H9 (cell line): ENCODE results near the gene ATXN7L3. TPM values are rescaled to one million over a fixed set of nuclear protein-coding genes. Genes with fewer than 3 reads are reported as not detected.

Source experiments
- DNase-seq: peaks from one replicate; pipeline ENCODE4 v3.0.0-alpha.2; 2017
- H2AFZ ChIP-seq: one replicate; pipeline ENCODE4 v1.6.1; 2013; ENCODE audit warnings: mild to moderate bottlenecking, low read length, control low read depth, moderate library complexity
- H2AK5ac ChIP-seq: 2 replicates; pipeline ENCODE4 v1.6.1; 2013; ENCODE audit warnings: low read length, control low read depth, mixed read lengths; ENCODE audit not compliant: insufficient read length
- H2BK120ac ChIP-seq: one replicate; pipeline ENCODE4 v1.6.1; 2013; ENCODE audit warnings: low read depth, mild to moderate bottlenecking, low read length, control low read depth, inconsistent platforms; ENCODE audit not compliant: poor library complexity, severe bottlenecking
- H2BK12ac ChIP-seq: 2 replicates; pipeline ENCODE4 v1.6.1; 2013; ENCODE audit warnings: low read length, control low read depth, mixed read lengths, low read depth; ENCODE audit not compliant: insufficient read length
- H2BK15ac ChIP-seq: 2 replicates; pipeline ENCODE4 v1.6.1; 2013; ENCODE audit warnings: low read depth, low read length, control low read depth
- H2BK20ac ChIP-seq: one replicate; pipeline ENCODE4 v1.6.1; 2013; ENCODE audit warnings: low read depth, mild to moderate bottlenecking, low read length, control low read depth, inconsistent platforms; ENCODE audit not compliant: poor library complexity, severe bottlenecking
- H2BK5ac ChIP-seq: 2 replicates; pipeline ENCODE4 v1.6.1; 2013; ENCODE audit warnings: low read length, control low read depth, mixed read lengths; ENCODE audit not compliant: insufficient read length
- H3K14ac ChIP-seq: 2 replicates; pipeline ENCODE4 v1.6.1; 2013; ENCODE audit warnings: low read length, control low read depth; ENCODE audit not compliant: insufficient read depth
- H3K18ac ChIP-seq: 2 replicates; pipeline ENCODE4 v1.6.1; 2013; ENCODE audit warnings: low read depth, mild to moderate bottlenecking, mixed read lengths, low read length, control low read depth; ENCODE audit not compliant: insufficient read length
- H3K23ac ChIP-seq: 2 replicates; pipeline ENCODE4 v1.6.1; 2013; ENCODE audit warnings: low read length, control low read depth, mixed read lengths, low read depth; ENCODE audit not compliant: insufficient read length
- H3K23me2 ChIP-seq: 2 replicates; pipeline ENCODE4 v1.6.1; 2013; ENCODE audit warnings: low read depth, mild to moderate bottlenecking, mixed read lengths, low read length, control low read depth; ENCODE audit not compliant: insufficient read length, poor library complexity, severe bottlenecking
- H3K27ac ChIP-seq: 2 replicates; pipeline ENCODE4 v1.5.1; 2013; ENCODE audit warnings: low read length, control low read depth, mixed read lengths, low read depth; ENCODE audit not compliant: insufficient read length
- H3K27me3 ChIP-seq: 2 replicates; pipeline ENCODE4 v1.6.1; 2013; ENCODE audit warnings: low read length, control low read depth, inconsistent platforms; ENCODE audit not compliant: insufficient read depth
- H3K4ac ChIP-seq: 2 replicates; pipeline ENCODE4 v1.6.1; 2013; ENCODE audit warnings: low read depth, mild to moderate bottlenecking, control low read depth, inconsistent platforms, low read length, moderate library complexity
- H3K4me1 ChIP-seq: 2 replicates; pipeline ENCODE4 v1.6.1; 2013; ENCODE audit warnings: low read length, control low read depth, inconsistent platforms; ENCODE audit not compliant: insufficient read depth
- H3K4me2 ChIP-seq: 2 replicates; pipeline ENCODE4 v1.6.1; 2013; ENCODE audit warnings: low read length, control low read depth, mixed read lengths; ENCODE audit not compliant: insufficient read length, insufficient read depth
- H3K56ac ChIP-seq: 2 replicates; pipeline ENCODE4 v1.6.1; 2013; ENCODE audit warnings: low read depth, mild to moderate bottlenecking, mixed read lengths, low read length, control low read depth; ENCODE audit not compliant: insufficient read length
- H3K79me1 ChIP-seq: 2 replicates; pipeline ENCODE4 v1.6.1; 2013; ENCODE audit warnings: low read depth, mild to moderate bottlenecking, moderate library complexity, low read length, control low read depth, inconsistent platforms; ENCODE audit not compliant: insufficient read depth, poor library complexity, severe bottlenecking
- H3K79me2 ChIP-seq: 2 replicates; pipeline ENCODE4 v1.6.1; 2013; ENCODE audit warnings: low read length, control low read depth, inconsistent platforms; ENCODE audit not compliant: insufficient read depth
- H3K9ac ChIP-seq: 2 replicates; pipeline ENCODE4 v1.6.1; 2013; ENCODE audit warnings: low read length, control low read depth, mixed read lengths; ENCODE audit not compliant: insufficient read length; ENCODE audit errors: extremely low read depth
- H3K9me3 ChIP-seq: one replicate; pipeline ENCODE4 v1.6.1; 2013; ENCODE audit warnings: low read depth, low read length, inconsistent platforms; ENCODE audit not compliant: control insufficient read depth
- H3T11ph ChIP-seq: one replicate; pipeline ENCODE4 v1.6.1; 2013; ENCODE audit warnings: mild to moderate bottlenecking, low read length, control low read depth, inconsistent platforms
- H4K20me1 ChIP-seq: one replicate; pipeline ENCODE4 v1.6.1; 2013; ENCODE audit not compliant: control insufficient read depth, insufficient read length, insufficient read depth
- H4K5ac ChIP-seq: 2 replicates; pipeline ENCODE4 v1.6.1; 2013; ENCODE audit warnings: low read depth, mild to moderate bottlenecking, mixed read lengths, low read length, control low read depth; ENCODE audit not compliant: insufficient read length
- H4K8ac ChIP-seq: replicated peaks from 2 replicates; pipeline ENCODE4 v1.6.1; 2013; ENCODE audit warnings: low read length, control low read depth, mixed read lengths, low read depth; ENCODE audit not compliant: insufficient read length
- H4K91ac ChIP-seq: 2 replicates; pipeline ENCODE4 v1.6.1; 2013; ENCODE audit warnings: low read depth, mild to moderate bottlenecking, moderate library complexity, mixed read lengths, low read length, control low read depth; ENCODE audit not compliant: insufficient read length
- H3K27ac Mint-ChIP-seq, 3 experiments: 2 replicates in 2 of 3; 3 replicates in 1 of 3; pipeline ENCODE4 v1.8.0; 2020 to 2021; ENCODE audit warnings: mixed read lengths in 3 of 3, mild to moderate bottlenecking in 1 of 3, moderate library complexity in 1 of 3
- H3K27me3 Mint-ChIP-seq: 2 replicates; pipeline ENCODE4 v1.8.0; 2021; ENCODE audit warnings: low read depth, mild to moderate bottlenecking, moderate library complexity, mixed read lengths
- H3K36me3 Mint-ChIP-seq, 3 experiments: 2 replicates in 2 of 3; 3 replicates in 1 of 3; pipeline ENCODE4 v1.8.0; 2020 to 2021; ENCODE audit warnings: low read depth in 3 of 3, mixed read lengths in 3 of 3; ENCODE audit not compliant: insufficient read depth in 1 of 3
- H3K4me1 Mint-ChIP-seq, 2 experiments: 2 replicates each; pipeline ENCODE4 v1.8.0; 2020; ENCODE audit warnings: mixed read lengths in 2 of 2
- H3K4me3 Mint-ChIP-seq, 2 experiments: 2 replicates in 1 of 2; 3 replicates in 1 of 2; pipeline ENCODE4 v1.8.0; 2020 to 2021; ENCODE audit warnings: mild to moderate bottlenecking in 2 of 2, mixed read lengths in 2 of 2, moderate library complexity in 1 of 2
- H3K9me3 Mint-ChIP-seq, 2 experiments: 2 replicates in 1 of 2; 3 replicates in 1 of 2; pipeline ENCODE4 v1.8.0; 2020; ENCODE audit warnings: mild to moderate bottlenecking in 2 of 2, mixed read lengths in 2 of 2, moderate library complexity in 1 of 2
- WGBS: extraction: QIAGEN DNeasy Blood & Tissue Kit; methylation state at CpG from one replicate; pipeline ENCODE4 v1.1.7; 2013; ENCODE audit warnings: missing lambda C conversion rate, low lambda C conversion rate, mixed read lengths; ENCODE audit not compliant: insufficient read length; ENCODE audit errors: extremely low coverage; 5-methylcytosine and 5-hydroxymethylcytosine counted together
- total RNA-seq: library from RNA; stranded (reverse); gene quantifications from 2 replicates; pipeline ENCODE4 v1.2.1, GENCODE V29; 2021
- TF ChIP-seq, protein P1 (sequence below): fragments of 200-600 bp; sonication (generic); conservative IDR thresholded peaks from 3 replicates; pipeline ENCODE4 v1.8.0; 2021; ENCODE audit warnings: antibody characterized with exemption, mild to moderate bottlenecking

ATXN7L3 gene
- total RNA-seq, 1 experiment from 2014 or later = 125 TPM

DNA sequence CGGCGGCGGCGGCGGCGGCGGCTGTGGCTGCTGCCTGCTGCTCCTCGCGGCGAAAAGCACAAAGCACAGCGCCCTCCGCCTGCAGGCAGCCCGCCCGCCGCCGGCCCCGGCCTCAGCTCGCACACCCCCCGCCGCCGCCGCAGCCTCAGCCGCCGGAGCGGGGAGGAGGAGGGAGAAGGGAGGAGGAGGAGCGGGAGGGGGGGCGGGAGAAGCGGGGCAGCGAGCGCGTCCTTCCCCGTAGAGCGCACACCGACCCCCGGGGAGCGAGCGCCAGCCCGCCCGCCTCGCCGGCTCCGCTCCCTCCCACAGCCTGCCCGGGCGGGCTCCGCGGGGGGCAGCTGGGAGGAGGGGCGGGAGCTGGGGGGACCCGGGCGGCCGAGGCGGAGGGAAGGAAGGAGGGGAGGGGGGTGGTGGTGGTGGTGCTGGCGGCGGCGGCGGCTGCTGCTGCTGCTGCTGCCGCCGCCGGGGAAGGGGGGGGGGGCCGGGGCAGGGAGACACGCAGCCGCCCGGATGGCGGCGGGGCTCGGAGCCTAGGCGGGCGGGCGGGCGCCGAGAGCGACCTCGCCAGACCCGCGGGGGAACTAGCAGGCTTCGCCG is 20.0 kb upstream of the ATXN7L3 start, which contains the start of gene UBTF:
TSS of gene UBTF (minus strand) at position 60 of the 597 bp plus-strand sequence. CDS start 1,446 bp downstream, outside the sequence.
- Histone ChIP-seq H3K23me2 (peaks cover 27% of the 10 kb centered on the region), H2BK5ac (peak within 1 kb of the TSS; percentile 86), H2BK15ac (no peak within 1 kb of the TSS), H3K9ac (peak within 1 kb of the TSS; percentile 93), H4K20me1 (no peaks in the 10 kb centered on the region), H3K79me1 (peaks cover 6% of the 10 kb centered on the region), H2AFZ (no peak within 1 kb of the TSS), H3K23ac (no peak within 1 kb of the TSS), H3K9me3 (no peaks in the 10 kb centered on the region), H3K18ac (peak within 1 kb of the TSS; percentile 95), H4K8ac (no peak within 1 kb of the TSS), H4K5ac (no peak within 1 kb of the TSS), H3K14ac (peak within 1 kb of the TSS; percentile 97), H3K27me3 (no peaks in the 10 kb centered on the region), H3K4me2 (peak within 1 kb of the TSS; percentile 62), H3K27ac (no peak within 1 kb of the TSS), H2BK20ac (no peak within 1 kb of the TSS), H2BK12ac (no peak within 1 kb of the TSS), H3K56ac (no peak within 1 kb of the TSS), H4K91ac (no peak within 1 kb of the TSS), H3K79me2 (peaks cover 6% of the 10 kb centered on the region; the same call in 1 of the 2 replicates), H3T11ph (no peak within 1 kb of the TSS), H3K4ac (no peak within 1 kb of the TSS; the same call in 1 of the 2 replicates), H2AK5ac (no peak within 1 kb of the TSS), H2BK120ac (no peak within 1 kb of the TSS), H3K4me1 (0 out of 2 replicates have a peak, but pooled peaks cover 4% of the 10 kb centered on the region)
- no peaks in the 10 kb centered on the region for H3K27me3 Mint-ChIP-seq
- H3K36me3 Mint-ChIP-seq = peaks cover 15 to 33% (median 30%) of the 10 kb centered on the region in 3 experiments; a peak in 6 of 7 replicates
- H3K27ac Mint-ChIP-seq = peak within 1 kb of the TSS; percentile 93 to 97 (median 95); a peak in 6 of 7 replicates
- H3K4me3 Mint-ChIP-seq = peak within 1 kb of the TSS; percentile 85 to 94
- TF ChIP-seq, protein P1, sequence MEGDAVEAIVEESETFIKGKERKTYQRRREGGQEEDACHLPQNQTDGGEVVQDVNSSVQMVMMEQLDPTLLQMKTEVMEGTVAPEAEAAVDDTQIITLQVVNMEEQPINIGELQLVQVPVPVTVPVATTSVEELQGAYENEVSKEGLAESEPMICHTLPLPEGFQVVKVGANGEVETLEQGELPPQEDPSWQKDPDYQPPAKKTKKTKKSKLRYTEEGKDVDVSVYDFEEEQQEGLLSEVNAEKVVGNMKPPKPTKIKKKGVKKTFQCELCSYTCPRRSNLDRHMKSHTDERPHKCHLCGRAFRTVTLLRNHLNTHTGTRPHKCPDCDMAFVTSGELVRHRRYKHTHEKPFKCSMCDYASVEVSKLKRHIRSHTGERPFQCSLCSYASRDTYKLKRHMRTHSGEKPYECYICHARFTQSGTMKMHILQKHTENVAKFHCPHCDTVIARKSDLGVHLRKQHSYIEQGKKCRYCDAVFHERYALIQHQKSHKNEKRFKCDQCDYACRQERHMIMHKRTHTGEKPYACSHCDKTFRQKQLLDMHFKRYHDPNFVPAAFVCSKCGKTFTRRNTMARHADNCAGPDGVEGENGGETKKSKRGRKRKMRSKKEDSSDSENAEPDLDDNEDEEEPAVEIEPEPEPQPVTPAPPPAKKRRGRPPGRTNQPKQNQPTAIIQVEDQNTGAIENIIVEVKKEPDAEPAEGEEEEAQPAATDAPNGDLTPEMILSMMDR = no peak
- peak; percentile 80 for DNase-seq
- H3K9me3 Mint-ChIP-seq = no peaks in the 10 kb centered on the region; a peak in 1 of 5 replicates
- peaks cover 17 to 21% of the 10 kb centered on the region in 2 experiments for H3K4me1 Mint-ChIP-seq
- WGBS = no CpG with 5 or more reads among the region's 76 CpGs
